Dendritic cell treated with granulocyte-macrophage colony-stimulating factor and Interleukin-4, amounts not matched to agents 40 ng/mL and 50 ng/mL, for 4 days (primary cell): ENCODE data around the gene NADK2.

Source experiments
- H3K27ac Mint-ChIP-seq: one replicate; pipeline ENCODE4 v1.8.0; 2022; ENCODE audit warnings: mild to moderate bottlenecking, mixed read lengths
- H3K27me3 Mint-ChIP-seq: one replicate; pipeline ENCODE4 v1.8.0; 2022; ENCODE audit warnings: mild to moderate bottlenecking, mixed read lengths
- H3K36me3 Mint-ChIP-seq: one replicate; pipeline ENCODE4 v1.8.0; 2022; ENCODE audit warnings: low read depth, mixed read lengths
- H3K4me1 Mint-ChIP-seq: one replicate; pipeline ENCODE4 v1.8.0; 2022; ENCODE audit warnings: low read depth, mixed read lengths
- H3K4me3 Mint-ChIP-seq: one replicate; pipeline ENCODE4 v1.8.0; 2022; ENCODE audit warnings: mild to moderate bottlenecking, moderate library complexity, mixed read lengths
- H3K9me3 Mint-ChIP-seq: one replicate; pipeline ENCODE4 v1.8.0; 2022; ENCODE audit warnings: mixed read lengths
- intact Hi-C: fragments of 100-400 bp; cut with micrococcal nuclease; formaldehyde crosslinking; loops from one replicate; pipeline ENCODE4 v1.15.0; 2022

NADK2 gene

DNA sequence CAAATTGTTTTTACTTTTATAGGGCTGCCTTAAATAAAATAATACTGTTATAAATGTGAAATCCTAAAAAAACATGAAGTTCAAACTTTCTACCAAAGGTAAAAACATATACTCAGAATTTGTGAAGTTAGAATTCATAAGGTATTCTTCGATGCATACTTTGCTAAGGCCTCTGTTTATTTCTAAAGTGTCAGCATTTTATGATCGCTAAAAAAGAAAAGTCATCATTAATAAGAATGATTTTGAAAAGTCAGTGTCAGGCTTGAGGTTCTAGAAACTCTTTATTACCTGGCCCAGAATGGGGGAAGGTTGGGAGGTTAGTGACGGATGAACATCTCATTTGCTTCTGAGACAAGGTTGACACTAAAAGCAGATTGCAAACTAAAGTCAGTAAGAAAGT, 26.2 kb upstream of the NADK2 start:
- Mint-ChIP-seq H3K9me3 (no peaks in the 10 kb centered on the region), H3K27me3 (peaks cover 2% of the 10 kb centered on the region), H3K4me3 (no peak overlapping the region), H3K36me3 (no peaks in the 10 kb centered on the region), H3K27ac (no peak overlapping the region), H3K4me1 (no peaks in the 10 kb centered on the region)
- intact Hi-C loops, result no loop called here

GRCh38 chr5:36264202-36264760, 22.6 kb upstream of the NADK2 start:
- peaks cover 2% of the 10 kb centered on the region for H3K27me3 Mint-ChIP-seq
- no peaks in the 10 kb centered on the region for H3K4me1 Mint-ChIP-seq
- no peak overlapping the region for H3K4me3 Mint-ChIP-seq
- no peaks in the 10 kb centered on the region for H3K36me3 Mint-ChIP-seq
- H3K9me3 Mint-ChIP-seq, result no peaks in the 10 kb centered on the region
- H3K27ac Mint-ChIP-seq, result no peak overlapping the region
- intact Hi-C loops, result loop anchor here (2.0 kb wide), 3 partner anchors 41 to 429 kb away; no protein-coding TSS in a partner anchor

GRCh38 chr5:36261186-36261585, 19.5 kb upstream of the NADK2 start:
- Mint-ChIP-seq H3K27ac (no peak overlapping the region), H3K4me3 (no peak overlapping the region), H3K9me3 (no peaks in the 10 kb centered on the region), H3K36me3 (no peaks in the 10 kb centered on the region), H3K4me1 (no peaks in the 10 kb centered on the region), H3K27me3 (peaks cover 2% of the 10 kb centered on the region)
- intact Hi-C loops, result no loop called here

GRCh38 chr5:36253575-36253974, 11.8 kb upstream of the NADK2 start:
- Mint-ChIP-seq H3K4me1 (no peaks in the 10 kb centered on the region), H3K27ac (no peak overlapping the region), H3K36me3 (no peaks in the 10 kb centered on the region), H3K9me3 (no peaks in the 10 kb centered on the region), H3K4me3 (no peak overlapping the region), H3K27me3 (no peaks in the 10 kb centered on the region)
- intact Hi-C loops, result no loop called here

DNA sequence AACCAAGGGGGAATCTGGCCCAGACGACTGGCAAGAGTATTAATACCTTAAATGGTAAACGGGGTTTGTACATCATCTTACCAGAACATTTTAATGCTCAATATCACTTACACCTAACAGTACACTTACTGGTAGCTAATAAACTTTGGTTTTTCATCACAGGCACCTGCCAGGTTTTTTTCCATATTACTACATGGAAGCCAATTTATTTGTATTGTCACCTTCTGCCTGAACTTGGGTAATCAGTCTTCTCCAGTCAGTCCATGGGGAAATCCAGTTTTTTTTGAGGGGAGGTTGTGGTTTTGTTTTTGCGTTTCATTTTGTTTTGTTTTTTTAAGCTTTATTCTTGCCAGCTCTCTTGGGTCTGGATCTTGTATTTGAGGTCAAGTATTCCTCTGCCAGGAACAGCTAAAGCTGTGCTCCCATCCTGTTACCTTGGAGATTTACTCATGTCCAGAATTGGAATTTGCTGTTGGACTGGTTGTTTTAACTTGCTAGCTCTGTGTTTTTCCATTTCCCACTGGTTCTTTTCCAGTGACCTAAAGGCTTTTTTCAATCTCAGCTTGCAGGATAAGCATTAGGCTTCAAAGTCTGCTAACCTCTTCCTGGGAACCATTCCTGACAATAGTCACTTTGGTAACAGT, 11.1 kb upstream of the NADK2 start:
- Mint-ChIP-seq H3K27ac (no peak overlapping the region), H3K36me3 (no peaks in the 10 kb centered on the region), H3K4me3 (no peak overlapping the region), H3K27me3 (no peaks in the 10 kb centered on the region), H3K4me1 (no peaks in the 10 kb centered on the region), H3K9me3 (no peaks in the 10 kb centered on the region)
- intact Hi-C loops, result no loop called here

DNA sequence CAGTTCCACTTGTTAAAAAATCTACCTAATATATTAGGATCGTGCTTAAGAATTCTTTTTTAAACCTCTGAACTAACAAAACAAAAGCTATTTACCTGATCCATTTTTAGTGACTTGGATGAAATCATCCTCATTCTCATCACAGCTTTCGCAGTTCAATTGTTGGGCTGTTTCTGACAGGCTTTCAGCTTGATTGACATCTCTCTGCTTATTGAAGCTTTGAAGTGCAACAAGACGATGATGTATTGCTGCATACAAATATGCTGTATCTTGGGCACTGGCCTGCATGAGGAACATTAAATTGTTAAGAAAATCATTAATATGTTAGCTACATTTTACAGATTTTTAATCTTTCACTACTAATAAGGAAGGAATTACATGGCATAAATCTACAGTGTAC, 9.5 kb upstream of the NADK2 start:
- Mint-ChIP-seq H3K4me3 (no peak overlapping the region), H3K27me3 (no peaks in the 10 kb centered on the region), H3K9me3 (no peaks in the 10 kb centered on the region), H3K36me3 (no peaks in the 10 kb centered on the region), H3K27ac (no peak overlapping the region), H3K4me1 (no peaks in the 10 kb centered on the region)
- intact Hi-C loops, result no loop called here

DNA sequence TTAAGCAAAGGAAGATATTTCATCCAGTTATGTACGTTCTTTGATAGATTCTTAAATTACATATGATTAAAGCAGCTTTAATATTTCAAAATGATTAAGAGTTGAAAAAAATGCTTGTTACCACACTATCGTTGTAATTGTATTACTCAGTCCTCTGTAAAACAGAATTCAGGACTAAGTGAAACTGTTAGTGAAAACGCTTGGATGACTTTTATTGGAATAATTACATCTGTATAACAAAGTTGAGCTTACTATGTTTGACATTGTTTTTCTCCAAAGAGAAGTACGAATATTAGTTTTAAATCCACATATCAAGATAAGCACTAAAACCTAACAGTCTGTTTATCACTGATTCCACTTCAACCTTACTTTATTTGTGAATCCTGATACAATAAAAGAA, 8.7 kb upstream of the NADK2 start:
- no peaks in the 10 kb centered on the region for H3K4me1 Mint-ChIP-seq
- intact Hi-C loops, result no loop called here
- H3K27me3 Mint-ChIP-seq, result no peaks in the 10 kb centered on the region
- no peaks in the 10 kb centered on the region for H3K9me3 Mint-ChIP-seq
- no peaks in the 10 kb centered on the region for H3K36me3 Mint-ChIP-seq
- no peak overlapping the region for H3K27ac Mint-ChIP-seq
- H3K4me3 Mint-ChIP-seq, result no peak overlapping the region

GRCh38 chr5:36246036-36246800, 4.5 kb upstream of the NADK2 start:
- Mint-ChIP-seq H3K27ac (no peak overlapping the region), H3K4me1 (peaks cover 19% of the 10 kb centered on the region), H3K4me3 (no peak overlapping the region), H3K36me3 (peaks cover 11% of the 10 kb centered on the region), H3K27me3 (no peaks in the 10 kb centered on the region), H3K9me3 (no peaks in the 10 kb centered on the region)
- intact Hi-C loops, result no loop called here

DNA sequence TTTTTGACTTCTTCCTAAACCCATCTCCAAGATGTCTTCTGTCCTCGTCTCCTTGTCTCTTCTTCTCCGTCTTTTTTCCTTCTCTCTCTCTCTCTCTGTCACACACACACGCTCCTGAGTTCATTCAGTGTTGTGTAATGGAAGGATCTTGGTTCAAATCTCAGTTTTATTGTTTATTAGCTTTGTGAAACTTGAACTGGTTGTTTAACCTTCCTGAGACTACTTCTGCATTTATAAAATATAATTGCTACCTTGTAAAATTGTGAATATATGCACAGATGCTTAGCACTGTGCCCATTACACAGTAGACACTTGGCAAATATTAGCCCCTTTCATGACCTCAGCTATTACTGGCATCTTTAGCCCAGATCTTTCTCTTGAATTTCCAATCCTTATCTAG, 2.4 kb upstream of the NADK2 start:
- Mint-ChIP-seq H3K4me3 (no peak overlapping the region), H3K4me1 (peaks cover 34% of the 10 kb centered on the region), H3K9me3 (no peaks in the 10 kb centered on the region), H3K27ac (no peak overlapping the region), H3K27me3 (no peaks in the 10 kb centered on the region), H3K36me3 (peaks cover 11% of the 10 kb centered on the region)
- intact Hi-C loops, result loop anchor here (5.0 kb wide), 2 partner anchors 413 to 633 kb away; partner anchors contain the start of gene NIPBL

DNA sequence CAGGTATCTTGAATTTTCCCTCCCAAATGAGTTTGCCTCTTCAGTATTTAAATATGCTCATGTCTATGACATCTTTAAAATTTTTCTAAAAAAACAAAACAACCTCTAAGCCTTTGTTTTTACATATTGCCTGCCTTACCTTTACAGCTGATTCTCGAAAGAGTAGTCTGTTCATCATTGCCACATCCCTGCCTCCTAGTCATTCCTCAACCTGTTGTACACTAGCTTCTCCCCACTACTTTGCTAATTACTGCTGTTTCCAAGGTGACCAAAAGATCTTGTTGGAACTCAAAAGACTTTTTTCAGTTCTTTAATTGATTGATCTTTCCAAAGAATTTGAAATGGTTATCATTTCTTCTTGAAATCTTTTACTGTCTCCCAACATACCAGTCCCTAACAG, 1.9 kb upstream of the NADK2 start:
- Mint-ChIP-seq H3K9me3 (no peaks in the 10 kb centered on the region), H3K4me1 (peaks cover 38% of the 10 kb centered on the region), H3K4me3 (no peak overlapping the region), H3K36me3 (peaks cover 11% of the 10 kb centered on the region), H3K27me3 (no peaks in the 10 kb centered on the region), H3K27ac (no peak overlapping the region)
- intact Hi-C loops, result loop anchor here (5.0 kb wide), 2 partner anchors 414 to 634 kb away; partner anchors contain the start of gene NIPBL

DNA sequence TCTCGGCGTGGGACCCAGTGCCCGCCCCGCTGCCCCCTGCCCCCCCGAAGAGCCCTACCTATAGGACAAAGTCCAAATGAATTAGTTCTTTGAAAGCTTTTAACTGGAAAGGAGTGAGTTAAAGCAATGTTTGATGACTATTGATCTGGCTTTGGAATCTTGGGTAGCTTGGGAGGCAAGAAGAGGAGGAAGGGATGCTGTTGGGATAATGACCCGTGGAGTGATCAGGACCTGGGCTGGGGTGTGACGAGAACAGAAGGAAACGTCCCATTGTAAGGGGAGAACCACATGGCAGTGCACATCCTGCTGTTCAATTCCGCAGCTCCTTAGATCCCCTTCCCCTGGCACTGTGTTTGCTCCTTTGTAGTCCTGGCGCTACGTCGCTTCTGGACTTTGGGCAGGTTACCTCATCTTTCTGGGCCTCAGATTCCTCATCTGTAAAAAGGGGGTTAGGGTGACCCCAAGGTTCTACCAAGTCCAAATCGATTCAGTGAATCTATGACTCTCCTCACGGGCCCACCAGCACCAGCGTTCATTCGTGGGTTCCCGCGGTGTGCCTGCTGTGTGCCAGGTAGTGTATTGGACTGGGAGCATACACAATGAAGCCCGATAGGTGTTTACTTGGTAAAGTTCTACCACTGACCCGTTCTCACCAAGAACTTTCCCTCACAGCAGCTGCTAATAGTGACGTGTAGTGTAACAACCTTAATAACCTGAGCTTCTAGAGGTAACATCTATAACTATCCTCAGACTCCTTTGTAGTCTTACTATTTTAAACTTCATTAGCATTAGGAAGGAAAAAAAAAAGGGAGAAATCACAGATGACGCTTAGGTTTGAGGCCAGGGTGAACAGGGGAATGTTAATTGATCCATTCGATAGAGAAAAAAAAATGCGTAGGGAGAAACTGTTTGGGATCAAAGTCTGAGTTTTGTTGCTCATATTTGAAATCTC, 1.1 kb upstream of the NADK2 start:
- peak overlapping the region; percentile 89 for H3K4me3 Mint-ChIP-seq
- H3K36me3 Mint-ChIP-seq, result peaks cover 11% of the 10 kb centered on the region
- no peaks in the 10 kb centered on the region for H3K27me3 Mint-ChIP-seq
- intact Hi-C loops, result loop anchor here (1.0 to 5.0 kb wide), 3 partner anchors 91 to 634 kb away; partner anchors contain the start of genes NIPBL and SKP2
- H3K27ac Mint-ChIP-seq, result peak overlapping the region; percentile 94
- peaks cover 39% of the 10 kb centered on the region for H3K4me1 Mint-ChIP-seq
- no peaks in the 10 kb centered on the region for H3K9me3 Mint-ChIP-seq

DNA sequence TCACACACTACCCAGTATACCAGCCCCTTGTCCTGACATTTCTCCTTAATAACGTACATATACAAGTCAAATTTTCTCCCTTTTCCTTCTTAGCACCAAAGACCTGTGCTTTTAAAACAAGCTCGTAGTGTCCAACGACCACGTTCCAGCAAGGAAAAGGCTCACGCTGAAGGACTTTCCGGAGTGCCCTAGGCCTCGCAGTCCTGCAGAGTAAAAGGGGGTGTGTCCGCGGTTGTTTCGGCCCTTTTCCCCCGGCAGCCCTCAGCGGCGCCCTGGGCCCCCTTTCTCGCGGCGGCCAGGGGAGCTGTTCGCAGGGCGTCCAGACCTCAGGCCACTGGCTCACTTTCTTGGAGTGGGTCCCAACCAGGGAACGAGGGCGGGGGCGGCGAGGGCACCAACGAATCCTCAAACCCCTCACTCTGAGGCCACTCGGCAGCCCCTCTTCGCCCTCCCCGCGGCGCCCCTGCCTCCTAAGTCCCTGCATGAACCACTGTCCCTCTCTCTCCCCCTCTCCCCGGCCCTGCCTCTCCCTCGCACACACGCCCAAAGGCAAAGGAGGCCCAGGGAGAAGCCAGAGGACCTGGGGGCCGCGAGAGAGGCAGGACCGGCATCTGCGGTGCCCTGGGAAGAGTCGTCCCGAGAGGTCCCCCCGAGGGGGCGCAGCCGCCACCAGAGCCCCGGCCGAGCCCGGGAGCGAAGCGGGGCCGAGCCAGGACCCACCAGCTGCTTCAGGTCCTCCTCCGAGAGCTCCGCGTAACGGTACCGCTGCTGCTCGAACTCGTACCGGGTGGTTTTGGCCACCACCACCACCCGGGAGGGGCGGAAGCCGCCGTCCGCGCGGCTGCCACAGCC, 720 bp downstream of the NADK2 start:
- Mint-ChIP-seq H3K36me3 (peaks cover 11% of the 10 kb centered on the region), H3K4me1 (peaks cover 47% of the 10 kb centered on the region), H3K9me3 (no peaks in the 10 kb centered on the region), H3K27ac (peak overlapping the region; percentile 94), H3K4me3 (peak overlapping the region; percentile 89), H3K27me3 (no peaks in the 10 kb centered on the region)
- intact Hi-C loops, result loop anchor here (5.0 kb wide), 2 partner anchors 416 to 636 kb away; partner anchors contain the start of gene NIPBL
